ENCODE measurements around the gene MYL12B.
"Not testable (repeated sequence)": the region's sequence is repeated elsewhere in the genome, so short reads cannot be mapped to it uniquely, and the experiment has no call there.

Gene MYL12B

GRCh38 chr18:3304832-3305231, 42.9 kb downstream of the MYL12B start:
- no peak for TF ChIP-seq CTCF (IDR thresholded peaks at IDR 0.05; ENCODE audit: control extremely low read depth, extremely low read depth, low read depth, missing control alignments)
- ChIA-PET POLR2A (no interaction called here), CTCF (interaction anchor here (1.5 to 1.9 kb wide), 2 partner anchors 22 to 361 kb away, joined by 4 read pairs; no protein-coding TSS in a partner anchor)
- DNase-seq (ENCODE audit: extremely low spot score) = no peak

- DNase-seq (ENCODE audit: extremely low spot score) = no peak
- TF ChIP-seq CTCF (IDR thresholded peaks at IDR 0.05; ENCODE audit: control extremely low read depth, extremely low read depth, low read depth, missing control alignments) = no peak
- ChIA-PET POLR2A (no interaction called here), CTCF (interaction anchor here (1.5 to 1.9 kb wide), 2 partner anchors 23 to 361 kb away, joined by 4 read pairs; no protein-coding TSS in a partner anchor)
Measured at GRCh38 chr18:3305354-3305762, 43.4 kb downstream of the MYL12B start.

- DNase-seq (ENCODE audit: extremely low spot score) = no peak
- CTCF ChIA-PET = no interaction called here
- TF ChIP-seq CTCF (IDR thresholded peaks at IDR 0.05; ENCODE audit: control extremely low read depth, extremely low read depth, low read depth, missing control alignments) = no peak
- POLR2A ChIA-PET = no interaction called here
Measured at GRCh38 chr18:3305933-3306332, 44.0 kb downstream of the MYL12B start.

- no peak for TF ChIP-seq CTCF (IDR thresholded peaks at IDR 0.05; ENCODE audit: control extremely low read depth, extremely low read depth, low read depth, missing control alignments)
- POLR2A ChIA-PET = no interaction called here
- CTCF ChIA-PET = interaction anchor here (0.6 kb wide), 1 partner anchor 9 kb away, joined by 3 read pairs; no protein-coding TSS in a partner anchor
- no peak for DNase-seq (ENCODE audit: extremely low spot score)
Measured at GRCh38 chr18:3306391-3306790, 44.5 kb downstream of the MYL12B start.

- CTCF ChIA-PET = interaction anchor here (2.2 kb wide), 1 partner anchor 16 kb away, joined by 6 read pairs; no protein-coding TSS in a partner anchor
- DNase-seq (ENCODE audit: extremely low spot score) = no peak
- POLR2A ChIA-PET = no interaction called here
- no peak for TF ChIP-seq CTCF (IDR thresholded peaks at IDR 0.05; ENCODE audit: control extremely low read depth, extremely low read depth, low read depth, missing control alignments)
Measured at GRCh38 chr18:3313685-3314084, 51.8 kb downstream of the MYL12B start.

GRCh38 chr18:3315344-3315743, 53.4 kb downstream of the MYL12B start:
- DNase-seq (ENCODE audit: extremely low spot score); POLR2A ChIA-PET: not testable (repeated sequence)
- CTCF ChIA-PET = interaction anchor here (2.0 kb wide), 1 partner anchor 13 kb away, joined by 5 read pairs; no protein-coding TSS in a partner anchor

GRCh38 chr18:3319399-3319798, 57.5 kb downstream of the MYL12B start:
- POLR2A ChIA-PET = no interaction called here
- TF ChIP-seq CTCF (IDR thresholded peaks at IDR 0.05; ENCODE audit: control extremely low read depth, extremely low read depth, low read depth, missing control alignments) = no peak
- DNase-seq (ENCODE audit: extremely low spot score) = no peak
- CTCF ChIA-PET = interaction anchor here (1.3 to 2.5 kb wide), 5 partner anchors 10 to 346 kb away, joined by 3 to 10 read pairs (median 6); no protein-coding TSS in a partner anchor
